Nephron progenitor cell (in vitro differentiated cells): ENCODE results near the gene TRPM6.
"Not testable (repeated sequence)": the region's sequence is repeated elsewhere in the genome, so short reads cannot be mapped to it uniquely, and the experiment has no call there.

Source experiments
- DNase-seq: peaks from one replicate; pipeline ENCODE4 v3.0.0; 2021
- H3K27ac Mint-ChIP-seq: 2 replicates; pipeline ENCODE4 v1.8.0; 2021; ENCODE audit warnings: mild to moderate bottlenecking, moderate library complexity, mixed read lengths
- H3K27me3 Mint-ChIP-seq: 2 replicates; pipeline ENCODE4 v1.8.0; 2021; ENCODE audit warnings: mild to moderate bottlenecking, low read depth, mixed read lengths; ENCODE audit not compliant: poor library complexity
- H3K36me3 Mint-ChIP-seq: 2 replicates; pipeline ENCODE4 v1.8.0; 2021; ENCODE audit warnings: low read depth, mixed read lengths
- H3K4me1 Mint-ChIP-seq: 2 replicates; pipeline ENCODE4 v1.8.0; 2021; ENCODE audit warnings: mixed read lengths
- H3K4me3 Mint-ChIP-seq: 2 replicates; pipeline ENCODE4 v1.8.0; 2021; ENCODE audit warnings: mild to moderate bottlenecking, moderate library complexity, mixed read lengths
- H3K9me3 Mint-ChIP-seq: 2 replicates; pipeline ENCODE4 v1.8.0; 2021; ENCODE audit warnings: mild to moderate bottlenecking, moderate library complexity, mixed read lengths
- TF ChIP-seq, protein P1 (sequence below): fragments of 200-600 bp; sonication (generic); IDR thresholded peaks from 2 replicates; pipeline ENCODE4 v1.5.0; 2021; ENCODE audit warnings: antibody characterized with exemption

Gene TRPM6

DNA sequence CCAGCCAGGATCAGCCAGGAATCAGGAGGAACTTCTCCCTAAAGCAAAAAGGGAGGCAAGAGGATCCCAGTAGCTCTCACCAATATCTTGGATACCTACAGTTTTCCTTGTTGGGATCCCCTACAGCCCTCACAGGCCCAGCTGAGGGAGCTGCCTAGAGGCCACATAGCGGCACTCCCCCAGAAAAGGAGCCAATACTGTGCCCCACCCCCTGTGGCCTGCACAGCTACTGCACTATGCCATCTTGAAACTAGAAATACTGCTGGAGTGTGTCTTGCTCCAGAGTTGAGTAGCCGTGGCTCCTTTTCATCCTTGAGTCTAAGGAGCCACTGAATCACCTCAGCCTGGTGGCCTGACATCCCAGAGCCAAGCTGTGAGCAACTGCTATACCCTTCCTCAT, 22.3 kb upstream of the TRPM6 start:
- TF ChIP-seq, protein P1, sequence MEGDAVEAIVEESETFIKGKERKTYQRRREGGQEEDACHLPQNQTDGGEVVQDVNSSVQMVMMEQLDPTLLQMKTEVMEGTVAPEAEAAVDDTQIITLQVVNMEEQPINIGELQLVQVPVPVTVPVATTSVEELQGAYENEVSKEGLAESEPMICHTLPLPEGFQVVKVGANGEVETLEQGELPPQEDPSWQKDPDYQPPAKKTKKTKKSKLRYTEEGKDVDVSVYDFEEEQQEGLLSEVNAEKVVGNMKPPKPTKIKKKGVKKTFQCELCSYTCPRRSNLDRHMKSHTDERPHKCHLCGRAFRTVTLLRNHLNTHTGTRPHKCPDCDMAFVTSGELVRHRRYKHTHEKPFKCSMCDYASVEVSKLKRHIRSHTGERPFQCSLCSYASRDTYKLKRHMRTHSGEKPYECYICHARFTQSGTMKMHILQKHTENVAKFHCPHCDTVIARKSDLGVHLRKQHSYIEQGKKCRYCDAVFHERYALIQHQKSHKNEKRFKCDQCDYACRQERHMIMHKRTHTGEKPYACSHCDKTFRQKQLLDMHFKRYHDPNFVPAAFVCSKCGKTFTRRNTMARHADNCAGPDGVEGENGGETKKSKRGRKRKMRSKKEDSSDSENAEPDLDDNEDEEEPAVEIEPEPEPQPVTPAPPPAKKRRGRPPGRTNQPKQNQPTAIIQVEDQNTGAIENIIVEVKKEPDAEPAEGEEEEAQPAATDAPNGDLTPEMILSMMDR = no peak
- H3K27me3 Mint-ChIP-seq = no peaks in the 10 kb centered on the region
- no peak overlapping the region for H3K27ac Mint-ChIP-seq
- H3K36me3 Mint-ChIP-seq = no peaks in the 10 kb centered on the region
- DNase-seq = no peak
- no peaks in the 10 kb centered on the region for H3K4me1 Mint-ChIP-seq
- peaks cover 20% of the 10 kb centered on the region for H3K9me3 Mint-ChIP-seq
- no peak overlapping the region for H3K4me3 Mint-ChIP-seq

DNA sequence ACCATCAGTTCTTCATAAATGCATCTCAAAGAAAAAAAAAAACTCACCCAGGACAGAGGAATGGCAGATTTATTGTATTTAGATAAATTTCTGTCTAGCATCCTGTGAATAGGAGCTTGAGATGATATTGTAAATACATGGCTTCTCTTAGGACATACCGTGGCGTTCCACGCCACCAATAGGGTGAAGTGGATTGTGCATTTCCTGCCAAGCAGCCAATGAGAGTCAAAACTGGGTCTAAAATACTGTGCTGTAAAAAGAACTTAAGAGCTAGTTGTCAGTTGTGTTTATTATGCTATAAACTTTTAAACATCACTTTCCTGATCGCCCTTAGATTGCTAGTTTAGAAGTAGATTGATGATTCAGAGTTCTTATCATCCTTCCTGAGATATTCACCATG, 20.9 kb upstream of the TRPM6 start:
- TF ChIP-seq, protein P1 = no peak
- Mint-ChIP-seq H3K4me1 (no peaks in the 10 kb centered on the region), H3K27ac (no peak overlapping the region)

DNA sequence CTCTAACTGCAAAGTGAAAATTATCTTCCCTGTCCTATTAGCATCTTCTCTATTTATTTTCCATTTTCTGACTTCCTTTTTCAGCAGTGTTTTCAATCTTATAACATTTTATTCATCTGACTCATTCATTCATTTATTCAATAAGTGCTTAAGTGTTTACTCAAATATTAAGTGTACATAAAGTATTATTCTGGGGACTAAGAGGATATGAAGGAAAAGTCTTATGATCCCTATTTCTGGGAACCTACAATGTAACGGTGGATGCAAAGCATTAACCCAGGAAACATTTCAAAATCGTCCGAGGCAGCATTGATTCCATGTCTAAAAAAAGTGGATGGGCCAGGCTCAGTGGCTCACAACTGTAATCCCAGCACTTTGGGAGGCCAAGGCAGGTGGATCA, 19.4 kb upstream of the TRPM6 start:
- Mint-ChIP-seq H3K4me3 (no peak overlapping the region), H3K9me3 (peaks cover 16% of the 10 kb centered on the region), H3K27ac (no peak overlapping the region), H3K27me3 (no peaks in the 10 kb centered on the region), H3K36me3 (no peaks in the 10 kb centered on the region), H3K4me1 (no peaks in the 10 kb centered on the region)
- TF ChIP-seq, protein P1 = no peak
- no peak for DNase-seq

More for the DNA sequence above, 20.9 kb upstream of the TRPM6 start:
- Mint-ChIP-seq H3K27me3 (no peaks in the 10 kb centered on the region), H3K4me3 (no peak overlapping the region), H3K36me3 (no peaks in the 10 kb centered on the region), H3K9me3 (peaks cover 20% of the 10 kb centered on the region)
- no peak for DNase-seq

DNA sequence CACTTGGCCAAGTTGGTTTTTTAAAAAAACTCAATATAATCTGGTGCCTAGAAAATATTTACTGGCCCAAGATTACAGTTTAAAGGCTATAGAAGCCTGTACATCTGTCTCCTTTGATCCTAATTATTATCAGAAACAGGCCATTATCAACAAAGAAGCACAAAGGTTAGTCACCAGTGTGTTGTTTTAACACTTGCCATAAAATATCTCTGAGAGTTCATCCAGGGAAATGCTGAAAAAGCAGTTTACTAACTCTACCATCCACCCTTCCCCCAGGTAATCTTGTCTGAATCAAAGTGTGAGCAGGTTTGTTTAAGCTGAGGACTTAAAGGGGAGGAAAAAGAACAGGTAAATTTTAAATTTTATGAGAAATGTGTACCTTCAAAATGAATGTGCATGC, 13.3 kb upstream of the TRPM6 start:
- TF ChIP-seq, protein P1 = no peak
- Mint-ChIP-seq H3K9me3 (no peaks in the 10 kb centered on the region), H3K4me1 (no peaks in the 10 kb centered on the region), H3K4me3 (no peak overlapping the region), H3K27ac (no peak overlapping the region), H3K27me3 (no peaks in the 10 kb centered on the region), H3K36me3 (no peaks in the 10 kb centered on the region)
- no peak for DNase-seq

DNA sequence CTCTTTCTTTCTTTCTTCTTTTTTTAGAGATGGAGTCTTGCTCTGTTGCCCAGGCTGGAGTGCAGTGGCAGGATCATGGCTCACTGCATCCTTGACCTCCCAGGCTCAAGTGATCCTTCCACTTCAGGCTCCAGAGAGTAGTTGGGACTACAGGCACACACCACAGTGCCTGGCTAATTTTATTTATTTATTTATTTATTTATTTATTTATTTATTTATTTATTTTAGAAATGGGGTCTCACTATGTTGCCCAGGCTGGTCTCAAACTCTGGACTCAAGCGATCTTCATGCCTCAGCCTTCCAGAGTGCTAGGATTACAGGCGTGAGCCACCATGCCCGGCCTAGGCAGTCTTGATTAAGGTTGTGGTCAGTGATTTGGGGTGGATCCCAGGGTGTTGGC, 728 bp upstream of the TRPM6 start:
- not testable (repeated sequence) for H3K36me3 Mint-ChIP-seq, H3K27ac Mint-ChIP-seq, DNase-seq, H3K4me1 Mint-ChIP-seq
- Mint-ChIP-seq H3K27me3 (peaks cover 41% of the 10 kb centered on the region), H3K9me3 (peaks cover 11% of the 10 kb centered on the region), H3K4me3 (peak overlapping the region; percentile 95)

DNA sequence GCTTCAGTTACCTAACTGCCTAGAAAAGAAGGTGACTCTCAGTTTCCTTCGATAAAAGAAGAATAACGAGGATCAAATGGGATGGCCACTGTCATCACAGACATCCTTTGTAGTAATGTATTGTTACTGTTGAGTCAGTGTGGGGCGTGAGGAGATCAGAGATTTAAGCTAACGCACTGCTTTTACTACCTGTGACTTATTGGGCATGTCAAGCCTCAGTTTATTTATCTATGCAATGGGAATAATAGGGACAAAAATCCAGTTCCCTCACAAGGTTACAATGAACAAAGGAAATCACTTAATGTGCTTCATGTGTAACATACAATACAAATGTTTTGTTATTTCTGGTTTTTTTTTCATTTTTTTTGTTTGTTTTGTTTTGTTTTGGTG, 255 bp upstream of the TRPM6 start:
- Mint-ChIP-seq H3K4me3 (peak overlapping the region; percentile 95), H3K9me3 (peaks cover 11% of the 10 kb centered on the region), H3K36me3 (no peaks in the 10 kb centered on the region), H3K27me3 (peaks cover 44% of the 10 kb centered on the region), H3K4me1 (peaks cover 3% of the 10 kb centered on the region), H3K27ac (no peak overlapping the region)
- TF ChIP-seq, protein P1 = no peak
- DNase-seq = no peak
